A673 (cell line): ENCODE measurements around the gene SLC25A34.

Experiments used
- CTCF ChIP-seq: fragments of 300-800, 200-600 bp; sonication (generic); conservative IDR thresholded peaks from 2 replicates; pipeline ENCODE4 v1.5.1; 2017; ENCODE audit warnings: low read depth, mild to moderate bottlenecking, antibody characterized with exemption, low read length, moderate library complexity, mixed read lengths
- EZH2 ChIP-seq: fragments of 200-600 bp; sonication (generic); IDR thresholded peaks from 2 replicates; pipeline ENCODE4 v1.6.1; 2017; ENCODE audit warnings: borderline replicate concordance, low read depth, mild to moderate bottlenecking, mixed read lengths, antibody characterized with exemption, low read length; ENCODE audit not compliant: poor library complexity, severe bottlenecking

- TF ChIP-seq EZH2 (no peak), CTCF (no peak)
Observed at GRCh38 chr1:15728937-15729657, 7.0 kb upstream of the SLC25A34 start.
